ENCODE measurements around the gene NUP214.

DNA sequence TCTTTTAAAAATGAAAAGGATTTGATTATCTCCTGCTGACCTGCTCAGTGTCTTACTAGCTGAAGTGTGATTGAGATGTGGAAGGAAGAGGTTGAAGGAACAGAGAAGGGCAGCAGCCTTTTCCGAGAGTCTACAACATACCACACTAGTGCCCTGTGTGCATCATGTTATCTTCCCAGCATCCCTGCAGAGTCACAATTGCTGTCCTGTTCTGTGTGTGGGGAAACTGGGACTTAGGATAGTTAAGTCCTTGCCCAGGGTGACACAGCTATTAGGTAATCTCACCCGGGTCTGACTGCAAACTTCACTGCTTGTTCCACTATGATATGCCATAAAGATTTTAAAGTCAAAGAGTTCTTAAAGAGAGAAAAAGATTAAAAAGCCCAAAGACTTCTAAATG is 95.1 kb downstream of the NUP214 start:
- TF ChIP-seq, protein P1, sequence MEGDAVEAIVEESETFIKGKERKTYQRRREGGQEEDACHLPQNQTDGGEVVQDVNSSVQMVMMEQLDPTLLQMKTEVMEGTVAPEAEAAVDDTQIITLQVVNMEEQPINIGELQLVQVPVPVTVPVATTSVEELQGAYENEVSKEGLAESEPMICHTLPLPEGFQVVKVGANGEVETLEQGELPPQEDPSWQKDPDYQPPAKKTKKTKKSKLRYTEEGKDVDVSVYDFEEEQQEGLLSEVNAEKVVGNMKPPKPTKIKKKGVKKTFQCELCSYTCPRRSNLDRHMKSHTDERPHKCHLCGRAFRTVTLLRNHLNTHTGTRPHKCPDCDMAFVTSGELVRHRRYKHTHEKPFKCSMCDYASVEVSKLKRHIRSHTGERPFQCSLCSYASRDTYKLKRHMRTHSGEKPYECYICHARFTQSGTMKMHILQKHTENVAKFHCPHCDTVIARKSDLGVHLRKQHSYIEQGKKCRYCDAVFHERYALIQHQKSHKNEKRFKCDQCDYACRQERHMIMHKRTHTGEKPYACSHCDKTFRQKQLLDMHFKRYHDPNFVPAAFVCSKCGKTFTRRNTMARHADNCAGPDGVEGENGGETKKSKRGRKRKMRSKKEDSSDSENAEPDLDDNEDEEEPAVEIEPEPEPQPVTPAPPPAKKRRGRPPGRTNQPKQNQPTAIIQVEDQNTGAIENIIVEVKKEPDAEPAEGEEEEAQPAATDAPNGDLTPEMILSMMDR (IDR thresholded peaks at IDR 0.05; ENCODE audit: poor library complexity, severe bottlenecking), result no peak
- TF ChIP-seq SMC3 (conservative IDR thresholded peaks at IDR 0.05; ENCODE audit: poor library complexity) (no peak), EZH2 (IDR thresholded peaks at IDR 0.05; ENCODE audit: borderline replicate concordance, insufficient read depth, low read length, poor library complexity, severe bottlenecking) (no peak), TAF1 (IDR thresholded peaks at IDR 0.05; ENCODE audit: low read depth) (no peak), RAD21 (conservative IDR thresholded peaks at IDR 0.05) (no peak), POLR2AphosphoS5 (IDR thresholded peaks at IDR 0.05) (no peak)
